Fibroblast of the aortic adventitia (primary cell): Measurements from ENCODE around the gene PLD2. TPM values are rescaled to one million over a fixed set of nuclear protein-coding genes. Genes with fewer than 3 reads are reported as not detected.
A peak's percentile ranks its signal among the peaks of the same experiment; 100 is the strongest.
"Not testable (repeated sequence)": the region's sequence is repeated elsewhere in the genome, so short reads cannot be mapped to it uniquely, and the experiment has no call there.

Experiments used
- DNase-seq: peaks from one replicate; pipeline ENCODE4 v3.0.0-alpha.2; 2010; ENCODE audit warnings: low read depth
- H3K4me3 ChIP-seq: 2 replicates; pipeline ENCODE4 v1.5.1; 2011; ENCODE audit warnings: low read depth, mild to moderate bottlenecking, control low read depth, low read length, moderate library complexity
- total RNA-seq: library from RNA; depleted of rRNA; stranded (reverse); fragments of >200 nt; gene quantifications from 2 replicates; pipeline ENCODE4 v1.2.3, GENCODE V29; 2012; ENCODE audit warnings: low replicate concordance
- TF ChIP-seq, protein P1 (sequence below): IDR thresholded peaks from 2 replicates; pipeline ENCODE4 v1.5.1; 2011; ENCODE audit warnings: mild to moderate bottlenecking, low read length, control low read depth, inconsistent platforms; ENCODE audit not compliant: insufficient read depth

The PLD2 gene
- total RNA-seq, 1 donor: 18.4 TPM

GRCh38 chr17:4856271-4856936, 49.5 kb downstream of the PLD2 start:
- TF ChIP-seq, protein P1, sequence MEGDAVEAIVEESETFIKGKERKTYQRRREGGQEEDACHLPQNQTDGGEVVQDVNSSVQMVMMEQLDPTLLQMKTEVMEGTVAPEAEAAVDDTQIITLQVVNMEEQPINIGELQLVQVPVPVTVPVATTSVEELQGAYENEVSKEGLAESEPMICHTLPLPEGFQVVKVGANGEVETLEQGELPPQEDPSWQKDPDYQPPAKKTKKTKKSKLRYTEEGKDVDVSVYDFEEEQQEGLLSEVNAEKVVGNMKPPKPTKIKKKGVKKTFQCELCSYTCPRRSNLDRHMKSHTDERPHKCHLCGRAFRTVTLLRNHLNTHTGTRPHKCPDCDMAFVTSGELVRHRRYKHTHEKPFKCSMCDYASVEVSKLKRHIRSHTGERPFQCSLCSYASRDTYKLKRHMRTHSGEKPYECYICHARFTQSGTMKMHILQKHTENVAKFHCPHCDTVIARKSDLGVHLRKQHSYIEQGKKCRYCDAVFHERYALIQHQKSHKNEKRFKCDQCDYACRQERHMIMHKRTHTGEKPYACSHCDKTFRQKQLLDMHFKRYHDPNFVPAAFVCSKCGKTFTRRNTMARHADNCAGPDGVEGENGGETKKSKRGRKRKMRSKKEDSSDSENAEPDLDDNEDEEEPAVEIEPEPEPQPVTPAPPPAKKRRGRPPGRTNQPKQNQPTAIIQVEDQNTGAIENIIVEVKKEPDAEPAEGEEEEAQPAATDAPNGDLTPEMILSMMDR: no peak
- H3K4me3 ChIP-seq: no peak overlapping the region
- no peak for DNase-seq

GRCh38 chr17:4856937-4857314, 50.0 kb downstream of the PLD2 start:
- TF ChIP-seq, protein P1: no peak
- no peak overlapping the region for H3K4me3 ChIP-seq
- DNase-seq: no peak

- not testable (repeated sequence) for H3K4me3 ChIP-seq, DNase-seq
These were observed 50.4 kb downstream of the PLD2 start for GRCh38 chr17:4857347-4857746.

GRCh38 chr17:4858068-4858881, 51.3 kb downstream of the PLD2 start:
- no peak overlapping the region for H3K4me3 ChIP-seq
- peak; percentile 36 for DNase-seq
- TF ChIP-seq, protein P1: no peak

DNA sequence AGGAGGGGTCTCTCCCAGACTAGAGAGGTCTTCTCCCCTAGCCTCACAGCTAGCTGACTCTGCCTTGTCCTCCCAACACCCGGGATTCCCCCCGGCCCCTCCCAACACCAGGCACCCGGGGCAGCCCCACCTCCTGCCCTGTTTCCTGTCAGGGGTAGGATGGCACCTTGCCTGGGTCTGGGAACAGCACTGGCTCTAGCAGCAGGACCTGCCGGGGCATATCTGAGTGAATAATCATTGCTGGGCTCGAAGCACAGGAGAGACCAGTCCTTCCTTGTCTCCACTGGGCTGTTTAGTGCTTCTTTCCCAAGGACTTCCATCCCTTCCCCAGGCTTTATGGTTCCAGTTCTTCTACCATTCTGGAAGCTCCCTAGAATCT, 51.9 kb downstream of the PLD2 start:
- peak; percentile 59 for DNase-seq
- TF ChIP-seq, protein P1: no peak
- no peak overlapping the region for H3K4me3 ChIP-seq

DNA sequence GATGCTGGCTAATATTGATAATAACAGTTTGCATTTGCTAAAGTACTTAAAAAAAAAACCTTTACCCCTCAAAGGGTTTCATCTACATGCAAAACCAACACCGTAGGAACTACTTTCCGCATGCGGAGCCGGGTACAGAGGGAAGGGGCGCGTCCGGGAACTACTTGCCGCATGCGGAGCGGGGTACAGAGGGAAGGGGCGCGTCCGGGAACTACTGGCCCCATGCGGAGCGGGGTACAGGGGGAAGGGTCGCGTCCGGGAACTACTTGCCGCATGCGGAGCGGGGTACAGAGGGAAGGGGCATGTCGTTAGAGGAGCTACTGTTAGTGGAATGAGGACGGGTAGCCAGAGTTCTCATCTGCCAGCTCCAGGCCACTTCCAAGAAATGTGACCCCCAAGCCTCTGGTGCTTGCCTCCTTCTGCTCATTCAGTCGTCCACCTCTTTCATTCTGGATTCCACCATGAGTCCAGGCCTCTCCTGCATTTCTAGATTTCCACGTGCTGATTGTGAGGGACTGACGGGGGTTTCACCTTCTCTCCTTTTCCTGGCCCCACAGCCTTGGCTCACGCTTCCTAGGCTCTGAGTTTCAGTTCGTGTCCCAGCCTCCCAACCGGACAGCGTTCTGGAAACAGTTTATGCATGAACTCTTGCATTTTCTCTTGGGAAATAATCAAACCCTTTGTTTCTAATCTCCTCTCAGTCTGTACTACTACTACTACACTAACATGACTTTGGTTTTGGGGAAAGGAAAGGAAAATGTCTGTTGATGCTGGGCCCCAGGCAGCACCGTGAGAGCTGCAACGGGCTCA, 53.1 kb downstream of the PLD2 start:
- TF ChIP-seq, protein P1: no peak
- peak; percentile 22 for DNase-seq
- H3K4me3 ChIP-seq: no peak overlapping the region

DNA sequence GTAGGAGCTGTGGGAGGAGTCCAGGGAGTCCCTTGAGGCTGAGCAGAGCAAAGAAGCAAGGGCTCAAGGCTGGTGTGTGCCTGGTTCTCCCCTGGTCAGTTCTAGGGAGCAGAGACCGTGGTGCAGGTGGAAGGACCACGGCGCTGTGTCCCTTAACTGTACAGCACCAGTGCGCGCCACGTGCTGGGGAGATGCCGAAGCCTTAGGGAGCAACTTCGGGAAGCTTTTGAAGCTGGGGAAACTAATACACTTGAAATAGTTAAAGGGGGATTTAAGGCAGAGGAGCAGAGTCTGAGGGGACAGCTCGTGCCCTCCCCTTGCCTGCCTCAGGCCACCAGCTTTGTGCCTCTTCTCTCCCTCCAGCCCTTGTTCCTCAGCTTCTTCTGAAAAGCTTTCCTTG, 53.7 kb downstream of the PLD2 start:
- TF ChIP-seq, protein P1: no peak
- H3K4me3 ChIP-seq: no peak overlapping the region
- DNase-seq: no peak
